Right atrium auricular region (tissue), 2 donors: ENCODE results near the gene GMDS. TPM values are rescaled to one million over a fixed set of nuclear protein-coding genes. Genes with fewer than 3 reads are reported as not detected.

Experiments used
- DNase-seq: peaks from one replicate; pipeline ENCODE4 v3.0.0-alpha.2; 2019; ENCODE audit warnings: low spot score
- H3K27ac ChIP-seq, 2 donors: fragments of 200-600 bp; sonication (generic); 1 replicate in 1 of 2; 2 replicates in 1 of 2; pipeline ENCODE4 v1.5.1; 2016 to 2019
- H3K27me3 ChIP-seq, 2 donors: fragments of 200-600 bp; sonication (generic); one replicate each; pipeline versions ENCODE4 v1.5.1 to v1.6.0; 2017 to 2019
- H3K36me3 ChIP-seq: fragments of 200-600 bp; sonication (generic); one replicate; pipeline ENCODE4 v1.5.1; 2016
- H3K4me1 ChIP-seq, 2 donors: fragments of 200-600 bp; sonication (generic); one replicate each; pipeline versions ENCODE4 v1.5.1 to v1.6.0; 2017 to 2019
- H3K4me3 ChIP-seq, 2 donors: fragments of 200-600 bp; sonication (generic); 1 replicate in 1 of 2; 2 replicates in 1 of 2; pipeline ENCODE4 v1.5.1; 2017 to 2019; ENCODE audit warnings: mild to moderate bottlenecking in 1 of 2, moderate library complexity in 1 of 2
- H3K9me3 ChIP-seq, 2 donors: fragments of 200-600 bp; sonication (generic); one replicate each; pipeline ENCODE4 v1.5.1; 2019
- CTCF ChIP-seq, 2 donors: fragments of 200-600 bp; sonication (generic); IDR thresholded peaks; one replicate each; pipeline ENCODE4 v1.5.1; 2019; ENCODE audit warnings: antibody characterized with exemption in 2 of 2
- total RNA-seq, 2 donors: library from RNA; depleted of rRNA; stranded (reverse); fragments of >200 nt; gene quantifications; one replicate each; pipeline ENCODE4 v1.1.0, GENCODE V29; 2016

Gene GMDS
- total RNA-seq, 2 donors from 2014 or later, result 11.1 to 11.8 TPM

GRCh38 chr6:2111162-2111677 is 134.2 kb downstream of the GMDS start:
- Histone ChIP-seq H3K36me3 (no peaks in the 10 kb centered on the region), H3K27me3 (no peaks in the 10 kb centered on the region), H3K27ac (no peak overlapping the region), H3K4me3 (no peak overlapping the region), H3K9me3 (no peaks in the 10 kb centered on the region), H3K4me1 (peaks cover 0 to 6% of the 10 kb centered on the region in 2 donors)
- TF ChIP-seq CTCF (IDR thresholded peaks at IDR 0.05), result no peak
- DNase-seq, result no peak

DNA sequence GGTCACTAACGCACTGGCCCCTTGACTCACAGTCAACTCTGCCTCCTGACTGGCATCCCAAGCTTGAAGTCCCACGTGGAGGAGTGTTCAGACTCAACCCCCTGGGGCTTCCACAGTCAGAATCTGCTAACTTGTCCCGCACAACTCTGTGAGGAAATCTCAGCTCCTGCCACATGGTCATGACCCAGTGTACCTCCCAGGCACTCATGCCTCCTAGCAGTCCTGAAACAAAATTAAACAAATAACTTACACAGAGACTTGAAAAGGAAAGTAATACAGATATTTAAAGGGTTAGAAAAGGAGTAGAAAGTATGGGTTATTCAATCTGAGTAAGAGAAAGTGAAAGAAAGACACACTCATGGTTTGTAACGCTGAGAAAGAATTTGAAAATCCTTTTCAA is 134.9 kb downstream of the GMDS start:
- Histone ChIP-seq H3K4me3 (no peak overlapping the region), H3K27me3 (no peaks in the 10 kb centered on the region), H3K36me3 (no peaks in the 10 kb centered on the region), H3K4me1 (peaks cover 0 to 6% of the 10 kb centered on the region in 2 donors), H3K9me3 (no peaks in the 10 kb centered on the region), H3K27ac (no peak overlapping the region)
- no peak for DNase-seq
- TF ChIP-seq CTCF (IDR thresholded peaks at IDR 0.05), result no peak

DNA sequence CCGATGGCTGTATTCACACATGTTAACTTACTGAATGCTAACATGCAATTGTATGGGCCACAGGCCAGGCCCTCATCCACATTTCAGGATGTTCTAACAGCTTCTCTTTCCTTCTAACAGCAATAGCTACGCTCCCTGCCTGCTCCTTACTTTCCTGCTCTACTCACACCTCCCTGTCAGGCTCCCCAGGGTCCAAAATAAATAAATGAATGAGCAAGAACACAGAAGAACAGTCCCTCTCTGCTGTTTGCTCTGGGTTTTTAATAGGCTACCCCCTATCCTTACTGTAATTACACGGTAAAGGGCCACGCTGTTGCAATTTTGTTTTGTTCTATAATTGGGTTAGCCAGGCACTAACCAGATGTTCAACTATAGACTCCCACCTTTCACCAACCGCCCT is 135.6 kb downstream of the GMDS start:
- no peak overlapping the region for H3K4me3 ChIP-seq
- H3K4me1 ChIP-seq, result peaks cover 0 to 6% of the 10 kb centered on the region in 2 donors
- no peaks in the 10 kb centered on the region for H3K9me3 ChIP-seq
- H3K36me3 ChIP-seq, result no peaks in the 10 kb centered on the region
- H3K27ac ChIP-seq, result no peak overlapping the region
- no peak for TF ChIP-seq CTCF (IDR thresholded peaks at IDR 0.05)
- no peak for DNase-seq
- H3K27me3 ChIP-seq, result no peaks in the 10 kb centered on the region

DNA sequence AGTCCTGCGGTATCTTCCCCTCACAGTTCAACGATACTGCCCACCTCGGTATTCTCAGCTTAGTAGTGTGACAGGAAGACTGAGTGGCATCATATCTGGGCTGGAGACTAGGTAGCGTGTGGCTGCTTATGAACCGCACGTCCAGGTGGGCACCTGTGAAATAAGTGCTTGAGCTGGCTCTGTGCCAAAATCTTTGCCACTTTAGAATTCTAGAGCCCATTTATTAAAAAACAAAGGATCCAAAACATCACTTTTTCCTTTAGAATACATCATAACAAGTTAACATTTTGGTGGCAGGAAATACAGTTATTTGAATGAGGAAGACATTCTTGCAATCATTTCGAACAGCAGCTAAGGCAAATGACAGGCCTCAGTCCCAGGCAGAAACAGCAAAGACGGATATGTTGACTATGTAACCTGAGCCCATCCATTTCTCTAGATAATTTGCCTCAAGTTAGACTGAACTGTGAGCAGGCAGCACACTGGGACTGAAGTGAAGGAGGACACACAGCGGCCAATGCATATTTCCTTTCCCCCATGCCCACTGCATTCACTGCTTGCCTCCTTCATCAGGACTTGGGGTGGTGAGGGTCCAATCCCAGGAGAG is 136.6 kb downstream of the GMDS start:
- TF ChIP-seq CTCF (IDR thresholded peaks at IDR 0.05), result no peak

GRCh38 chr6:2104524-2104880 is 140.9 kb downstream of the GMDS start:
- Histone ChIP-seq H3K4me3 (no peak overlapping the region), H3K27me3 (no peaks in the 10 kb centered on the region), H3K27ac (no peak overlapping the region), H3K36me3 (no peaks in the 10 kb centered on the region), H3K9me3 (no peaks in the 10 kb centered on the region), H3K4me1 (no peaks in the 10 kb centered on the region)
- no peak for DNase-seq
- no peak for TF ChIP-seq CTCF (IDR thresholded peaks at IDR 0.05)

More for the DNA sequence above, 136.6 kb downstream of the GMDS start:
- H3K9me3 ChIP-seq, result no peaks in the 10 kb centered on the region
- no peak for DNase-seq
- no peaks in the 10 kb centered on the region for H3K36me3 ChIP-seq
- H3K27ac ChIP-seq, result no peak overlapping the region
- H3K4me3 ChIP-seq, result no peak overlapping the region
- no peaks in the 10 kb centered on the region for H3K27me3 ChIP-seq
- H3K4me1 ChIP-seq, result peaks cover 0 to 6% of the 10 kb centered on the region in 2 donors
